Measurements from ENCODE around the gene RWDD1.

The RWDD1 gene

DNA sequence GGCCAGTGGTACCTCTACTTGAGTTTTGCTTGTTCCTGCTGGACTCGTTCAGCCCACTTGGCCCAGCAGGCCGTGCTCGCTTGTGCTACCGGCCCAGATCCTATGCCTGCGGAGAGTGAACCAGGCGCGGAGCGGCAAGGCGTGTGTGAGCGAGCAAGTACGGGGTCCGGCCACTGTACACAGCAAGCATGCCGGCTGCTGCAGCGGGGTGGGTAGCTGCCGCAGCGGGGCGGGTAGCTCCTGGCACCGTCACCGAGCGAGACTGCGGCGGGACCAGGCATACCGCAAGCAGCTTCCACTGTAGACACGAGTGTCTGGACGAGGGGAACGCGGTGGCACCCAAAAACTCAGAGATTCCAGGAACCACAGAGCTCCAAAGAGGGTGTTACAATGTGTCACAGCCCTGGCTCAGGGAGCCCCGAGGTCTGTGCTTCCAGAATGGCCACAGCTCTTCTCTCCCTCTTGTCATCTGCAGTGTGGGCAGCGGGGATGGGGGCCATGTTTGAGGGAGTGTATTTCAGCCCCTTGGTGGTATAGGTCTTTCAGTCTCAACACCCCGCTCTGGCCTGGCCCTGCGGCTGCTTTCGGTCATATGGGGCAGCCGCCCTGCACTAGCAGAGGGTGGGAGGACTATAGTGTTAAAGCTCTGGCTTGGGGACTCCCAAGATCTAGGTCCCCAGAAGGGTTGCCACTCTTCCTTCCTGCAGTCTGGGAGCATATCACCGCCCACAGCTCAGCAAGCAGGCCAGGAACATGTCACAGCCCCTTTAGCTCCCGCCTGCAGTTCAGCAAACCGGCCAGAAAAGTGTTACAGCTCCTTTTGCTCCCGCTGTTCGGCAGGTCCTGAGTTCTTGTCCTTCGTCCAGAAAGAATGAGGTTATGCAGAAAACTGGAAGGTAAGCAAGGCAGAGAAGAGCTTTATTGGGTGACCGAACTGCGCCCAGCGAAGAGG, 6.1 kb upstream of the RWDD1 start:
- no peak for DNase-seq (ENCODE audit: low read depth)
- peak overlapping the region; percentile 44 for H3K4me3 ChIP-seq (ENCODE audit: low read length)
- TF ChIP-seq, protein P1, sequence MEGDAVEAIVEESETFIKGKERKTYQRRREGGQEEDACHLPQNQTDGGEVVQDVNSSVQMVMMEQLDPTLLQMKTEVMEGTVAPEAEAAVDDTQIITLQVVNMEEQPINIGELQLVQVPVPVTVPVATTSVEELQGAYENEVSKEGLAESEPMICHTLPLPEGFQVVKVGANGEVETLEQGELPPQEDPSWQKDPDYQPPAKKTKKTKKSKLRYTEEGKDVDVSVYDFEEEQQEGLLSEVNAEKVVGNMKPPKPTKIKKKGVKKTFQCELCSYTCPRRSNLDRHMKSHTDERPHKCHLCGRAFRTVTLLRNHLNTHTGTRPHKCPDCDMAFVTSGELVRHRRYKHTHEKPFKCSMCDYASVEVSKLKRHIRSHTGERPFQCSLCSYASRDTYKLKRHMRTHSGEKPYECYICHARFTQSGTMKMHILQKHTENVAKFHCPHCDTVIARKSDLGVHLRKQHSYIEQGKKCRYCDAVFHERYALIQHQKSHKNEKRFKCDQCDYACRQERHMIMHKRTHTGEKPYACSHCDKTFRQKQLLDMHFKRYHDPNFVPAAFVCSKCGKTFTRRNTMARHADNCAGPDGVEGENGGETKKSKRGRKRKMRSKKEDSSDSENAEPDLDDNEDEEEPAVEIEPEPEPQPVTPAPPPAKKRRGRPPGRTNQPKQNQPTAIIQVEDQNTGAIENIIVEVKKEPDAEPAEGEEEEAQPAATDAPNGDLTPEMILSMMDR (conservative IDR thresholded peaks at IDR 0.05; ENCODE audit: low read depth, low read length): no peak

DNA sequence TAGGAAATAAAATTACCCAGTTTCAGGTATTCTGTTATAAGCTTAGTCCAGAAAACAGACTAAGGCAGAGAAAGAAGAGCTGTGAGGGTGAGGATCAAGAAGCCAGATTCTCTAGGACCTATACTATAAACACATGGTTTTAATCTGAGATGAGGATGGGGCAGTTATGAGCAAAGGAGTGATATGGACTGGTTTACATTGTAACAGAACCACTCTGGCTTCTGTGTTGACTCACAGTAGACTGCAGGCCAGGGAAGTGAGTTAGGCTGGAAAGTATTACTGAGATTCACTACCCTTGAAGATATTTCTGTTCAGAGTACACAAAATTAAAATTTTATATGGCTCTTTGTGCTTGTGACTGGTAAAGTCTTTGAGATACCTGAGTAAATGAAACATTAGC, 3.2 kb upstream of the RWDD1 start:
- no peak for DNase-seq (ENCODE audit: low read depth)
- H3K4me3 ChIP-seq (ENCODE audit: low read length): no peak overlapping the region
- TF ChIP-seq, protein P1 (conservative IDR thresholded peaks at IDR 0.05; ENCODE audit: low read depth, low read length): no peak

DNA sequence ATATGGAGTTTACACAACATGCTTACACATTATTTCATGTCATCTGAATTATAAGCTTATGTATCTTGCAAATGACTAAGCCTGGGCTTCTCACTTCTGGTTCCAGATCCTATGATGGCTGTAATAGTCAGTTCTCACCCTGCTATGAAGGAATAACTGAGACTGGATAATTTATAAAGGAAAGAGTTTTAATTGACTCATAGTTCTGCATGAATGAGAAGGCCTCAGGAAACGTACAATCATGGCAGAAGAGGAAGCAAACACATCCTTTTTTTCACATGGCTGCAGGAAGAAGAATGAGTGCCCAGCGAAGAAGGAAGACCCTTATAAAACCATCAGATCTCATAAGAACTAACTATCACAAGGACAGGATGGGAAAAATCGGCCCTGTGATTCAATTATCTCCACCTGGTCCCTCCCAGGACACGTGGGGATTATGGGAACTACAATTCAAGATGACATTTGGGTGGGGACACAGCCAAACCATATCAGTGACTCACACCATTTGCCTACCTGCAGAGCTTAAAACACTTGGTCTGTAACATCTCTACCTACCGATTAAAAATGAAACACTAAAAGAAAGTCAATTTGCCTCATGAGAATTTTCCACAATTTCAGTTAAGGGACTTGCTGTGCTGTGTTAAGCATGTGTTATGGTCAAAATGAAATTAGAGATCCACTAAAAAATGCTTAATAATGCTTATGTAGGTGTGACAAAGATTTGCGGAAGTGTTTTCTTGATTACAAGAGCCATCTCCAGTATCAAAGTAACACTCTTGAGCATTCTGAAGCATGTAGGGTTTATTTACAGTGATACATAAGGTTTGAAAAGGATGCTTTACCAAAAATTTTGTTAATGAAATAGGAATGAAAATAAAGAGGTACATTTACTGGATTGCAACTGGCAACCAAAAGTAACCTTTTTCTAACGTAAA, 2.2 kb upstream of the RWDD1 start:
- DNase-seq (ENCODE audit: low read depth): no peak
- TF ChIP-seq, protein P1 (conservative IDR thresholded peaks at IDR 0.05; ENCODE audit: low read depth, low read length): no peak
- no peak overlapping the region for H3K4me3 ChIP-seq (ENCODE audit: low read length)

DNA sequence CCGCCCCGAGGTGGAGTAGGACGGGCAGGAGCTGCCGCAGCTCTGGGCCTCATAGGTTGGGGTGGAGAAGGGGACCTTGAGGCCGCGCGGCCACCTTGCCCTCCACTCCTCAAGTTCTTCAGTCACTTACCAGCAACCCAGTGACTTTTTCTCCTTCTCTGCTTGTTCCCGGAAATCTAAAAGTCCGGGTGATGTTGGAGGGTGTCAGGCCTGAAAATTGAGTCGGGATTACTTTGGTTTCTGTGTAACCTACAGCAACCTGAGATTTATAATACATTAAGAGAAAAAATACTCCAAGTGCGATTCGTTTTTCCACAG, 338 bp downstream of the RWDD1 start:
- TF ChIP-seq, protein P1 (conservative IDR thresholded peaks at IDR 0.05; ENCODE audit: low read depth, low read length): no peak
- peak overlapping the region; percentile 99 for H3K4me3 ChIP-seq (ENCODE audit: low read length)
- no peak for DNase-seq (ENCODE audit: low read depth)

DNA sequence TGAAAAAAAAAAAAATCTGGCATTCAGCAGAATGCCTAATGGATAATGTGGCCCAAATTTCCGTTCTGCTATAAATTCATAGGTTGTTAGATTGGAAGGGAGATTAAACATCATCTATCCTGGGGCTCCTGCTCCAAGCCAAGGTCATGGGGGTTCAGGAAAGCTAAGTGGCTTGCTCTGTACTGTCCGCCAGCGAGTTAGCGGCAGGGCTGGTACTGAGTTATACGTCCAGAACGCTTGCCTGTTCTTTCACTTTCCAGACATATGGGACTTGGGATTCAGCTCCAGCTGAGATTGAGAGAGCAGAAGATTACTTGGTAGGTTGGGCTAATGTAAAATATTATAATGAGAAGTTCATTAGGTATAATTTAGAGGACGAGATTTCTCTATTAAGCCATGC, 858 bp downstream of the RWDD1 start:
- TF ChIP-seq, protein P1 (conservative IDR thresholded peaks at IDR 0.05; ENCODE audit: low read depth, low read length): no peak
- DNase-seq (ENCODE audit: low read depth): no peak
- peak overlapping the region; percentile 99 for H3K4me3 ChIP-seq (ENCODE audit: low read length)

DNA sequence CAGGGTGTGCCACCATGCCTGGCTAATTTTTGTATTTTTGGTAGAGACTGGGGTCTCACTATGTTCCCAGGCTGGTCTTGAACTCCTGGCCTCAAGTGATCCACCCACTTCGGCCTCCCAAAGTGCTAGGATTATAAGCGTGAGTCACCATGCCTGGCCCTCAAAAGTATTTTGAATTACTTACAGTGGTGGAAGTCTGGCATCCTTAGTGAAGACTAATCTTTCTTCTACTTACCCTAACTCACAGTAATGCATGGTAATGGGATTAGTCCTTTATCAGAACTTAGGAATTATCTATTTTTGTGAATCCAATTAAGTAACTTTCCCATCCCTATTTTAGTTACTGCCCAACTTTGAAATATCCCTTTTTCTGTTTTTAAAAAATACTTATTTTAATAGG, 3.9 kb downstream of the RWDD1 start:
- DNase-seq (ENCODE audit: low read depth): peak; percentile 58
- H3K4me3 ChIP-seq (ENCODE audit: low read length): no peak overlapping the region
- TF ChIP-seq, protein P1 (conservative IDR thresholded peaks at IDR 0.05; ENCODE audit: low read depth, low read length): no peak

All from retinal pigment epithelial cell (primary cell).